ENCODE results near the gene USH1G. TPM values are rescaled to one million over a fixed set of nuclear protein-coding genes. Genes with fewer than 3 reads are reported as not detected.
"Not testable (repeated sequence)": the region's sequence is repeated elsewhere in the genome, so short reads cannot be mapped to it uniquely, and the experiment has no call there.

Gene USH1G
- total and polyA plus RNA-seq, 7 donors = not detected

- no peaks in the 10 kb centered on the region for H3K36me3 ChIP-seq (ENCODE audit: insufficient read depth in 1 of 2, low read depth in 1 of 2)
- intact Hi-C loops (cut with DNase I) = no loop called here
- DNase-seq (no peak), ATAC-seq (no peak)
- H3K4me3 ChIP-seq = no peak overlapping the region
- H3K27ac ChIP-seq = no peak overlapping the region
- WGBS, 3 donors = 72 to 74% (median 73%) methylated on average over 13 of the region's 13 CpGs
- no peaks in the 10 kb centered on the region for H3K9me3 ChIP-seq
- H3K27me3 ChIP-seq (ENCODE audit: insufficient read depth in 3 of 3, low read length in 2 of 3) = peaks cover 0 to 58% (median 0%) of the 10 kb centered on the region in 3 donors
- no peaks in the 10 kb centered on the region for H3K4me1 ChIP-seq
- no peak for TF ChIP-seq CTCF (IDR thresholded peaks at IDR 0.05)
Measured at GRCh38 chr17:74916136-74916850, 6.8 kb downstream of the USH1G start.

GRCh38 chr17:74911423-74911822 is 11.6 kb downstream of the USH1G start:
- not testable (repeated sequence) for ATAC-seq
- WGBS, 3 donors = 64 to 83% (median 75%) methylated on average over 8 of the region's 8 CpGs

GRCh38 chr17:74909097-74909496 is 14.0 kb downstream of the USH1G start:
- DNase-seq; H3K27ac ChIP-seq; H3K36me3 ChIP-seq (ENCODE audit: insufficient read depth in 1 of 2, low read depth in 1 of 2); ATAC-seq; H3K4me1 ChIP-seq; H3K9me3 ChIP-seq; H3K4me3 ChIP-seq: not testable (repeated sequence)
- 62 to 68% (median 67%) methylated on average over 4 of the region's 4 CpGs for WGBS, 3 donors
- intact Hi-C loops (cut with DNase I) = loop anchor here in 1 of 2 donors (10.0 kb wide), 1 partner anchor 56 kb away; no protein-coding TSS in a partner anchor
- H3K27me3 ChIP-seq (ENCODE audit: insufficient read depth in 3 of 3, low read length in 2 of 3) = peaks cover 0 to 23% (median 0%) of the 10 kb centered on the region in 3 donors

More at GRCh38 chr17:74911423-74911822, 11.6 kb downstream of the USH1G start:
- H3K4me3 ChIP-seq; H3K4me1 ChIP-seq; H3K9me3 ChIP-seq; H3K36me3 ChIP-seq (ENCODE audit: insufficient read depth in 1 of 2, low read depth in 1 of 2); H3K27ac ChIP-seq; DNase-seq; intact Hi-C loops (cut with DNase I): not testable (repeated sequence)
- H3K27me3 ChIP-seq (ENCODE audit: insufficient read depth in 3 of 3, low read length in 2 of 3) = peaks cover 0 to 24% (median 0%) of the 10 kb centered on the region in 3 donors

- DNase-seq (no peak), ATAC-seq (no peak)
- no peak overlapping the region for H3K4me3 ChIP-seq
- no peaks in the 10 kb centered on the region for H3K9me3 ChIP-seq
- no peak for TF ChIP-seq CTCF (IDR thresholded peaks at IDR 0.05)
- peaks cover 0 to 33% (median 7%) of the 10 kb centered on the region in 3 donors for H3K27me3 ChIP-seq (ENCODE audit: insufficient read depth in 3 of 3, low read length in 2 of 3)
- WGBS, 3 donors = 91 to 96% (median 93%) methylated on average over 19 to 34 of the region's 34 CpGs
- no peaks in the 10 kb centered on the region for H3K4me1 ChIP-seq
- no peak overlapping the region for H3K27ac ChIP-seq
- intact Hi-C loops (cut with DNase I) = loop anchor here in 1 of 2 donors (10.0 kb wide), 1 partner anchor 58 kb away; no protein-coding TSS in a partner anchor
- no peaks in the 10 kb centered on the region for H3K36me3 ChIP-seq (ENCODE audit: insufficient read depth in 1 of 2, low read depth in 1 of 2)
Measured at GRCh38 chr17:74907012-74907411, 16.0 kb downstream of the USH1G start.

GRCh38 chr17:74906214-74906793 is 16.8 kb downstream of the USH1G start:
- H3K36me3 ChIP-seq (ENCODE audit: insufficient read depth in 1 of 2, low read depth in 1 of 2); ATAC-seq; DNase-seq; H3K27ac ChIP-seq; H3K9me3 ChIP-seq; H3K4me1 ChIP-seq; H3K4me3 ChIP-seq: not testable (repeated sequence)
- peaks cover 0 to 35% (median 7%) of the 10 kb centered on the region in 3 donors for H3K27me3 ChIP-seq (ENCODE audit: insufficient read depth in 3 of 3, low read length in 2 of 3)
- intact Hi-C loops (cut with DNase I) = loop anchor here in 1 of 2 donors (10.0 kb wide), 1 partner anchor 58 kb away; no protein-coding TSS in a partner anchor
- WGBS, 3 donors = 51 to 57% (median 57%) methylated on average over 6 of the region's 6 CpGs

Measured in psoas muscle (tissue), 8 donors.